BJ (cell line): Measurements from ENCODE around the gene C10orf53. TPM values are rescaled to one million over a fixed set of nuclear protein-coding genes. Genes with fewer than 3 reads are reported as not detected.

Experiments used
- CTCF ChIA-PET: fragments of 350-600 bp; formaldehyde crosslinking; extraction: SDS; loops from one replicate; lab custom pipeline; 2021; ENCODE audit warnings: antibody characterized with exemption, inconsistent platforms; lab: Yijun Ruan, JAX
- POLR2A ChIA-PET: fragments of 300-600 bp; sonication (Branson Sonifier 250); formaldehyde crosslinking; extraction: SDS; loops from one replicate; lab custom pipeline; 2021; ENCODE audit warnings: antibody characterized with exemption; lab: Charles Lee
- DNase-seq: peaks from one replicate; pipeline ENCODE4 v3.0.0-alpha.2; 2011; ENCODE audit warnings: low read depth
- H3K27me3 ChIP-seq: 2 replicates; pipeline ENCODE4 v1.6.0; 2011; ENCODE audit warnings: low read length; ENCODE audit not compliant: control insufficient read depth, insufficient read depth
- H3K36me3 ChIP-seq: 2 replicates; pipeline ENCODE4 v1.5.1; 2011; ENCODE audit warnings: low read length; ENCODE audit not compliant: control insufficient read depth, insufficient read depth
- H3K4me3 ChIP-seq: 2 replicates; pipeline ENCODE4 v1.5.1; 2011; ENCODE audit warnings: low read depth, mild to moderate bottlenecking, control low read depth, low read length
- polyA plus RNA-seq: library from polyadenylated mRNA; depleted of rRNA; stranded (reverse); fragments of >200 nt; gene quantifications from 2 replicates; pipeline ENCODE4 v1.2.3, GENCODE V29; 2011
- TF ChIP-seq, protein P1 (sequence below): IDR thresholded peaks from 2 replicates; pipeline ENCODE4 v1.5.1; 2011; ENCODE audit warnings: low read depth, mild to moderate bottlenecking, control low read depth, inconsistent platforms, low read length, moderate library complexity; ENCODE audit not compliant: insufficient read depth

C10orf53 gene
- polyA plus RNA-seq, 1 experiment = not detected

DNA sequence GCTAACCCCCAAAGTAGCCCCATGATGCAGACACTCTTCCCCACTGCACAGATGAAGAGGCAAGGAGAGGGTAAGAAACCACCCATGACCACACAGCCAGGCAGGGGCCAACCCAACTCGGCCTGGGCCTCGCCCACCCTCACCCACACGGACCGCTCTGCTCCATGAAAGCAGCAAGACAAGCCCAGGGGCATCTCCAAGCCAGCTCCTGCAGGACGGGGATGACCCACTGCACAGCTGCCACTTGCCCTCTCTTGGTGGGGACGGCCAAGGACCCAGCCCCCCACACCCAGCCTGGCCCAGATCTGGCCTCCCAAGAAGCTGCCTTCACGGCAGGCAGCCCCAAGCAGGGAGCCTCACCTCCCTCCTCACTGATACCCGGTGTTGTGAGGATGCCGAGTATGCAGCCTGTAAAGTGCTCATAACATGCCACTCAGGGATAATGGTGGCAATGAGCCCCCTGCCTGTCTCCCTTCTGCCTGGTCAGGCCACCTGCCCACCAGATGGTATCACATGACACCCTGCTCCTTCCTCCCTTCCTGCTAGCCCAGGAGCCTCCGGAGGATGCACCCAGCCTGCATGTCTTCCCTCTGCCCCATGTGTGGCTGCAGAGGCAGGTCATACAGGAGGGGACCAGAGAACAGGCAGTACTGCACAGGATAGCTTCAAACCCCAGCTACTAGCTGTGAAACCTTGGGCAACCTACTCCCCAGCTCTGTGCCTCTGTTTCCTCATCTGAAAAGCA is 59.3 kb downstream of the C10orf53 start:
- DNase-seq = no peak
- Histone ChIP-seq H3K36me3 (no peaks in the 10 kb centered on the region), H3K27me3 (no peaks in the 10 kb centered on the region; the same call in none of the 2 replicates), H3K4me3 (no peak overlapping the region)
- ChIA-PET CTCF (no interaction called here), POLR2A (no interaction called here)
- TF ChIP-seq, protein P1, sequence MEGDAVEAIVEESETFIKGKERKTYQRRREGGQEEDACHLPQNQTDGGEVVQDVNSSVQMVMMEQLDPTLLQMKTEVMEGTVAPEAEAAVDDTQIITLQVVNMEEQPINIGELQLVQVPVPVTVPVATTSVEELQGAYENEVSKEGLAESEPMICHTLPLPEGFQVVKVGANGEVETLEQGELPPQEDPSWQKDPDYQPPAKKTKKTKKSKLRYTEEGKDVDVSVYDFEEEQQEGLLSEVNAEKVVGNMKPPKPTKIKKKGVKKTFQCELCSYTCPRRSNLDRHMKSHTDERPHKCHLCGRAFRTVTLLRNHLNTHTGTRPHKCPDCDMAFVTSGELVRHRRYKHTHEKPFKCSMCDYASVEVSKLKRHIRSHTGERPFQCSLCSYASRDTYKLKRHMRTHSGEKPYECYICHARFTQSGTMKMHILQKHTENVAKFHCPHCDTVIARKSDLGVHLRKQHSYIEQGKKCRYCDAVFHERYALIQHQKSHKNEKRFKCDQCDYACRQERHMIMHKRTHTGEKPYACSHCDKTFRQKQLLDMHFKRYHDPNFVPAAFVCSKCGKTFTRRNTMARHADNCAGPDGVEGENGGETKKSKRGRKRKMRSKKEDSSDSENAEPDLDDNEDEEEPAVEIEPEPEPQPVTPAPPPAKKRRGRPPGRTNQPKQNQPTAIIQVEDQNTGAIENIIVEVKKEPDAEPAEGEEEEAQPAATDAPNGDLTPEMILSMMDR = no peak

DNA sequence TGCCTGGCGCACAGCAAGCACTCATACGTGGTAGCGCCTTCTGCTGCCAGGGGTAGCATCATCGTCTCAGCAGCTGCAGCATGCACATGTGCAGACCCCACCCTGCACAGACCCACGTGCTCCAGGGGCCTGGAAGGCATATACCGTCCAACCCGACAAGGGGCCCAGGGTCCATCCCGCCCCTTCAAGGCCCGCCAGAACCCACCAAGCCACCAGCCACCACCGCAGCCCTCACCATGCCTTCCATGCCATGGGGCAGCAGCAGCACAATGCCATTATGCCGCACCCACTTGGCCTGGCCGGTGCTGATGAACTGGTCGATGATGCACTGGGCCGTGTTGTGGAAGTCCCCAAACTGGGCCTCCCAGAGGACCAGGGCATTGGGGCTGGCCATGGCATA is 60.0 kb downstream of the C10orf53 start:
- H3K36me3 ChIP-seq = no peaks in the 10 kb centered on the region
- no peaks in the 10 kb centered on the region; the same call in none of the 2 replicates for H3K27me3 ChIP-seq
- ChIA-PET POLR2A (no interaction called here), CTCF (no interaction called here)
- H3K4me3 ChIP-seq = no peak overlapping the region
- TF ChIP-seq, protein P1 = no peak
- no peak for DNase-seq

DNA sequence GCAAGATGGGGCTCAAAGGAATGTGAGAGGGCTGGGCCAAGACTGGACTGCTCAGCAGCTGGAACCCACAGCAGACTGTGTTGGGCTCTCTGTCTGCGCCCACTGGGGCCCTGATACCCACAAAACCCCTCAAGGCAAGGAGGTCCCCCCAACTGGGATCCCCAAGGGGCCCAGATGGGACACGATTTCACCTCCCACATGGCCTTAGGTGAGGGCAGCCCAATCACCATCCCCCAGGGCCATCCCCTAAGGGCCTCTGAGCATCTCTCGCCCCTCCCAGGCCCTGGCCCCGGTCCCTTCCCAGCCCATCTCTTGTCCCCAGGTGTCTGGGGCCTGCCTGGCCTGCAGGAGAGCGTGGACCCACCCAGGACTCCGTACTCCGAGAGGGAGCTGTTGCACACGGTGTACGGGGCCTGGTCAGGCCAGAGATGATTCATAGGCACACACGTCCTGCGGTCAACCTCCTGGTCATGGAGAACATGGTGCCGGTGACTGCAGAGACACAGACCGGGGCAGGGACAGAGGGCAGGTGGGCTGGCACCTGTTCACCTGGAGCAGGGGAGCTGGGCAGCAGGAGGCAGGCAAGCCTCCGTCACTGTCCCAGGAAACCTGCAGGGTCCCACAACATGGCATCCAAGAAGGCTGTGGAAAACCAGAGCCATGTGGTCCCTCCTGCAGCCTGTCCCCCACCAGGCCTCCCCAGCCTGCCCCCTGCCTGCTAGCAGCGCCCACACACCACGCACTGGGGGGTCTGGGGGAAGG is 61.1 kb downstream of the C10orf53 start:
- TF ChIP-seq, protein P1 = no peak
- Histone ChIP-seq H3K4me3 (no peak overlapping the region), H3K27me3 (no peaks in the 10 kb centered on the region; the same call in none of the 2 replicates), H3K36me3 (no peaks in the 10 kb centered on the region)
- no peak for DNase-seq
- POLR2A ChIA-PET = no interaction called here
- CTCF ChIA-PET = no interaction called here

DNA sequence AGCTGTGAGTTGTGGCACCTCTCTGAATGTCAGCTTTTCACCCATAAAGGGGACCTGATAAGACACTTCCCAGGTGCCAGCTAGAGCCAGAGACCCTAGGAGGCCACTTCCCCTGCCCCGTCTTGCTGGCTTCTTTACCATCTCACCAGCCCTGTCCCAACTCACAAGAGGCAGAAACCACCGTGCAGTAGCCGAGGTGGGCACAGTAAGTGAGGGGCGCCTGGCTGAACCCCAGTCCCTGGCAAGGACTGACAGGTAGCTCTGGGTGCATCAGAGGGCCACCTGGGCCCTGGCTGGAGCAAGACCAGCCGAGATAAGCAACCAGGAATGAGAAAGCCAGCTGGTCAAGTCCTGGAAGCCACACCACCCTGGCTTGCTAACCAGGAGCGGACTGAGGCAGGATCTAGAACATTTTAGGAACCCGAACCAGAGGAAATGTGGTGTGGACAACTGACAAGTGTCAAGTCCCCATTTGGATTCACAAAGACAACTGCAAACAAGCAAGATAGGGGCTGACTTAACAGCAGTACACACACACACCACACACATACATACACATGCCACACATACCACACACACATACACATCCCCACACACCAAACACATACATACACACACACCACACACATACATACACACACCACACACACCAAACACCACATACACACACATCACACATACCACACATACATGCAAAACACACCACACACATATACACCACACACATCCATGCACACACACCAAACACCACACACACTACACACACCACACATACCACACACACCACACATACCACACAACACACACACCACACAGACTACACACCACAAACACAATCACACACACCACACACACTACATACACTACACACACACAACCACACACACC is 61.9 kb downstream of the C10orf53 start:
- Histone ChIP-seq H3K36me3 (no peaks in the 10 kb centered on the region), H3K27me3 (no peaks in the 10 kb centered on the region; the same call in none of the 2 replicates), H3K4me3 (no peak overlapping the region)
- ChIA-PET POLR2A (no interaction called here), CTCF (no interaction called here)
- no peak for DNase-seq
- TF ChIP-seq, protein P1 = no peak
